Astrocyte (in vitro differentiated cells and primary cell): ENCODE data around the gene SLC6A19.

Experiments used
- CTCF ChIP-seq: IDR thresholded peaks from 2 replicates; pipeline ENCODE4 v1.5.1; 2011; ENCODE audit warnings: low read depth, mild to moderate bottlenecking, inconsistent platforms, low read length, moderate library complexity; ENCODE audit not compliant: insufficient read depth
- EZH2 ChIP-seq: IDR thresholded peaks from 2 replicates; pipeline ENCODE4 v1.6.1; 2012; ENCODE audit warnings: mild to moderate bottlenecking, low read length, inconsistent platforms; ENCODE audit not compliant: insufficient read depth

GRCh38 chr5:1196562-1196961 lies 4.8 kb upstream of the SLC6A19 start:
- TF ChIP-seq CTCF = no peak
- no peak for TF ChIP-seq EZH2
